Rectal smooth muscle tissue (tissue), 1 donor: ENCODE results near the gene MEIOC.
"Not testable (repeated sequence)": the region's sequence is repeated elsewhere in the genome, so short reads cannot be mapped to it uniquely, and the experiment has no call there.

Experiments used
- H3K27ac ChIP-seq: one replicate; pipeline ENCODE4 v1.7.0; 2013; ENCODE audit warnings: low read depth, low read length, inconsistent platforms
- H3K27me3 ChIP-seq: one replicate; pipeline ENCODE4 v1.7.0; 2013; ENCODE audit warnings: low read length; ENCODE audit not compliant: control insufficient read depth, insufficient read depth
- H3K36me3 ChIP-seq: one replicate; pipeline ENCODE4 v1.7.0; 2013; ENCODE audit warnings: low read length; ENCODE audit not compliant: control insufficient read depth, insufficient read depth
- H3K4me1 ChIP-seq: one replicate; pipeline ENCODE4 v1.7.0; 2013; ENCODE audit warnings: low read length; ENCODE audit not compliant: control insufficient read depth, insufficient read depth
- H3K4me3 ChIP-seq: one replicate; pipeline ENCODE4 v1.7.0; 2013; ENCODE audit warnings: low read length
- H3K9ac ChIP-seq: one replicate; pipeline ENCODE4 v1.7.0; 2013; ENCODE audit warnings: low read length

Gene MEIOC

DNA sequence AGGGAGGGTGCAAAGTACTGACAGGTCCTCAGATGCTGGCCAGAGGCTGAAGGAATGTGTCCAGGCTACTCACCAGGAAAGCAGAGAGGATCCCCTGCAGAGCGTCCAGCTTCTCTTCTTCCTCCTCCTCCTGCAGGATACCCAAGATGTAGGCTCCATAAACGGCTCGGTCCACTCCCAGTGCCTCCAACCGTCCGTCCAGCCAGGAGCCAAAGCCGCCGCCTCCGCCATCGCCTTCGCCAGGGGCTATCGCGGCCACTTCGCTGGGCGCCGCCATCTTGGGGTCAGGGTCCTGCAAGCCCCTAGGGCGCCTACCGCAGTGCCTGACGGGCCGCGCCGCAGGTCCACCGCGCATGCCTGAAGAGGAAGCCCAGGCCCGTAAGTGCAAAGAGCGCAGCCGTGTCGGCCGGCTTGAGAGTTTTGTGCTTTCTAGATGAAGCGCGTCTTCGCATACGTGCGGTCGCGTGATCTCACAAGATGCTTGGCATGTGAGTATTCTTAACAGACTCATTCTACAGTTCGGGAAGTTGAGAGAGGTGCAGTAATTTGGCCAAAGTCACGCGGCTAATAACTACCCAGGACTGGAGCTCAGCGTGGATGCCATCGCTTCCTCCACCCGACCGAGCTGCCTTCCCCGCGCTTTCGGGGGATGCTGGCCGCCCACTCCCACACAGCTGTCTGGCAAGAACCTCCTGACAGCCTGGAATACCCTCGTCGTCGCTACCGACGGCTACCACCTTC is 33.4 kb downstream of the MEIOC start, which contains the start of gene CCDC43:
Gene CCDC43, minus strand, starts transcription at position 300 of the 741 bp plus-strand sequence. Its CDS starts 23 bp downstream, at position 277.
- H3K36me3 ChIP-seq = no peaks in the 10 kb centered on the region
- peak within 1 kb of the TSS; percentile 88 for H3K9ac ChIP-seq
- peaks cover 9% of the 10 kb centered on the region for H3K4me1 ChIP-seq
- peak within 1 kb of the TSS; percentile 93 for H3K4me3 ChIP-seq
- no peaks in the 10 kb centered on the region for H3K27me3 ChIP-seq
- H3K27ac ChIP-seq = peak within 1 kb of the TSS; percentile 88

DNA sequence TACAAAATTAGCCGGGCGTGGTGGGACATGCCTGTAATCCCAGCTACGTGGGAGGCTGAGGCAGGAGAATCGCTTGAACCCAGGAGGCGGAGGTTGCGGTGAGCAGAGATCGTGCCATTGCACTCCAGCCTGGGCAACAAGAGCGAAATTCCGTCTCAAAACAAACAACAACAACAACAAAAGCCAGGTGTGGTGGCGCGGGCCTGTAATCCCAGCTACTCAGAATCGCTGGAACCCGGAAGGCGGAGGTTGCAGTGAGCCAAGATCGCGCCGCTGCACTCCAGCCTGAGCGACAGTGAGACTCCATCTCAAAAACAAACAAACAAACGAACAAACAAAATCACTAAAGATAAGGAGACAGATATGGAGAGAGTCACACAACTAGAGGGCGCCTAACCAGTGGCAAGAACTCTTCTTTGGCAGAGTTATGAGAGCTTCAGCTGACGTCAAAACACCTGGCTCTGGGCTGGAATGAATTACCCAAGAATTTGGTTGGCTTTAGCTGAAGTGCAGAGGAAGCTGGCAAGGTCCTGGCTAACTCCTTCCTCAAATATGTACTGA is 34.6 kb downstream of the MEIOC start:
- H3K9ac ChIP-seq, H3K27ac ChIP-seq, H3K36me3 ChIP-seq, H3K4me3 ChIP-seq, H3K27me3 ChIP-seq, H3K4me1 ChIP-seq: not testable (repeated sequence)

DNA sequence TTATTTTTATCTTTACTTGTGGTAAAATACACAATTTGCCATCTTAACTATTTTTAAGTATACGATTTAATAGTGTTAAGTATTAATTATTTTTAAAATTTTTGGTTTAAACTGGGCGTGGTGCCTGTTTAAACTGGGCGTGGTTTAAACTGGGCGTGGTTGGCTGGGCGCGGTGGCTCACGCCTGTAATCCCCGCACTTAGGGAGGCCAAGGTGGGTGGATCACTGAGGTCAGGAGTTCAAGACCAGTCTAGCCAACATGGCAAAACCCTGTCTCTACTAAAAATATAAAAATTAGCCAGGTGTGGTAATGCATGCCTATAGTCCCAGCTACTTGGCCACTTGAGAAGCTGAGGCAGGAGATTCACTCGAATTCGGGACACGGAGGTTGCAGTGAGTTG is 37.3 kb downstream of the MEIOC start:
- no peak overlapping the region for H3K4me3 ChIP-seq
- H3K36me3 ChIP-seq = no peaks in the 10 kb centered on the region
- H3K4me1 ChIP-seq = peaks cover 7% of the 10 kb centered on the region
- H3K9ac ChIP-seq = no peak overlapping the region
- no peaks in the 10 kb centered on the region for H3K27me3 ChIP-seq
- H3K27ac ChIP-seq = no peak overlapping the region

DNA sequence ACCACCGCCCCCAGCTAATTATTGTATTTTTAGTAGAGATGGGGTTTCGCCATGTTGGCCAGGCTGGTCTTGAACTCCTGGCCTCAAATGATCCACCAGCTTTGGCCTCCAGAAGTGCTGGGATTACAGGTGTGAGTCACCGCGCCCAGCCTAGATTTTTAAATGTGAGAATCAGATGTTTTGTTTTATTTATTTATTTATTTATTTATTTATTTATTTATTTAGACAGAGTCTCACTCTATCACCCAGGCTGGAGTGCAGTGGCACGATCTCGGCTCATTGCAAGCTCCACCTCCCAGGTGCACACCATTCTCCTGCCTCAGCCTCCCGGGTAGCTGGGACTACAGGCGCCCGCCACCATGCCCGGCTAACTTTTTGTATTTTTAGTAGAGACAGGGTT is 44.0 kb downstream of the MEIOC start:
- not testable (repeated sequence) for H3K27me3 ChIP-seq, H3K4me1 ChIP-seq, H3K36me3 ChIP-seq, H3K27ac ChIP-seq, H3K9ac ChIP-seq, H3K4me3 ChIP-seq

DNA sequence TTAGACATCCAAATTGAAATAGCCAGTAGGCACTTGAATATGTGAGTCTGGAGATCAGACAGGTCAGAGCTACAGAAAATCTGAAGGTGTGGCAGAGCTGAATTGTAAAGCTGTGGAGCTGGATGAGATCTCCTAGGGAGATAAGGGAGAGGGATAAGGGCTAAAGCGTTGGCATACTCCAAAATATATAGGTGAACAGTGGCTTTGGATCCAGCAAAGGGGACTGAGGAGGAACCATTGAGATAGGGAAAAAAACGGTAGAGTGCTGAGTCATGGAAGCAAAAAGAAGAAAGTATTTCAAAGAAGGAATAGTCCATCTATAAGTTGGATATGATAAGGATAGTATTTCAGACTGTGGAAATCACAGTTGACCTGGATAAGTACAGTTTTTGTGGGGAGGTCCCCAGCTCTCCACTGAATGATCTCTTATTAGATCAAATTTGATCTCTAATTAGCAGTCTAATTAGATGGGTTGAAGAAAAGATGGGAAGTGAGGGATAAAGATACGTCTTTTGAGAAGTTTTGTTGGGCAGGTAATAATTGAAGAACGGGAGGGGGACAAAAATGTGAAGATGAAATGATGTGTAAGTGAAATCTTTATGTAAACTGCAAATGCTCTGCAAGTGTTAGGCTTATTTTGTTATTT is 51.6 kb downstream of the MEIOC start:
- Histone ChIP-seq H3K4me3 (peak overlapping the region; percentile 98), H3K27me3 (no peaks in the 10 kb centered on the region), H3K9ac (no peak overlapping the region), H3K27ac (peak overlapping the region; percentile 82), H3K36me3 (no peaks in the 10 kb centered on the region), H3K4me1 (peaks cover 10% of the 10 kb centered on the region)

DNA sequence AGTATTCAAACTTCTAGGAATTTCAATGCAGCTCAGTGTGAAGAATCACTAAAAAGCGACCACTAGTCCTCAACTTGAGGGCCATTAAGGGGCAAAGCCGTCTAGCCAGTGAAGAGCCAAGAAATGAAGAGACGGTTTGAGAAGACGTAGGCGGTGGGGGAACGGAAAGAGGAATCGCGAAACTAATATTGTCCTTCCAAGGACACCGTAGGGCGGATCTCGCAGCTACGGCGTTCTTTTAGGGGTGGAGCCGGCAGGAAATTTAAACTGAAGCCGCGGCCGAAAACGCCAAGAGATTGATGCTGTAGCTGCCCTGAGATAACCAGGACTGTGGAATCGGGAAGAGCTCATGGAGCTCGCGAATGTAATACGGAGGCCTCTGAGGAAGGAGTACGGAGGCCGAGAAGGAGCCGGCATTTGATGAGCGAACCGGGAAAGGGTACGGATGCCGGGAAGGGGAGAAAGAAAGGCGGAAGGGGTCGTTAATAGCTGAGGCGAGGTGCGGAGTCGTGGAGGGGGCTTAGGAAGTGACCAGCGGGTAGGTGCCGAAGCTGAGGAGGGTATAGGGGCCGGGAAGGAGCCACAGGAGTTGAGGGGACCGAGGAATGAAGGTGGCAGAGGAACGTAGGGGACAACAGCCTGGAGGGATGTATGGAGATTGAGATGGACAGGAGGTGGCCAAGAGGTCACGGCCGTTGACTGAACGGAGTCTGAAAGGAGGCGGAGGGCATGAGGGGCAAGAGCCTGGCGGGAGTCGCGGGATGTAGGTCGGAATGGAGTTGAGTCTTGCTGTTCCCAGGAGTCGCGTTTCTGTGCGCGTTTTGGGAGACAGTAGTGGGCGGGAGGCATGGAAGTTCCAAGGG is 52.4 kb downstream of the MEIOC start, which contains the start of gene DBF4B:
Gene DBF4B, plus strand, starts transcription at position 265 of the 863 bp plus-strand sequence. Its CDS starts 156 bp downstream, at position 421.
- peak within 1 kb of the TSS; percentile 98 for H3K4me3 ChIP-seq
- peak within 1 kb of the TSS; percentile 82 for H3K27ac ChIP-seq
- peaks cover 10% of the 10 kb centered on the region for H3K4me1 ChIP-seq
- peak within 1 kb of the TSS; percentile 59 for H3K9ac ChIP-seq
- no peaks in the 10 kb centered on the region for H3K36me3 ChIP-seq
- H3K27me3 ChIP-seq = no peaks in the 10 kb centered on the region

DNA sequence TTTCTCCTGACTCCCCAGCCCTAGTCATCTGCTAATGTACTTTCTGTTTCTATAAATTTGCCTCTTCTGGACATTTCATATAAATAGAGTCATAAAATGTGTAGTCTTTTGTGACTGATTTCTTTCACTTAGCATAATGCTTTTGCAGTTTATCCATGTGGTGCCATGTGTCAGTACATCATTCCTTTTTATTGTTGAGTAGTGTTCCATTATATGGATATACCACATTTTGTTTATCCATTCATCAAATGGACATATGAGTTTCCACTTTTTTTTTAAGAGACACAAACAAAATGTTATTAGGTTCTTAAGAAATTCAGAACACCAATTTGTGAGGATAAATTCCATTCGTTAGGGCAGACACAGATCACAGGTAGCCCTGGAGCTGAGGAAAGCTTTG is 63.2 kb downstream of the MEIOC start:
- Histone ChIP-seq H3K4me1 (no peaks in the 10 kb centered on the region), H3K27me3 (no peaks in the 10 kb centered on the region), H3K9ac (no peak overlapping the region), H3K27ac (no peak overlapping the region), H3K4me3 (no peak overlapping the region), H3K36me3 (no peaks in the 10 kb centered on the region)

DNA sequence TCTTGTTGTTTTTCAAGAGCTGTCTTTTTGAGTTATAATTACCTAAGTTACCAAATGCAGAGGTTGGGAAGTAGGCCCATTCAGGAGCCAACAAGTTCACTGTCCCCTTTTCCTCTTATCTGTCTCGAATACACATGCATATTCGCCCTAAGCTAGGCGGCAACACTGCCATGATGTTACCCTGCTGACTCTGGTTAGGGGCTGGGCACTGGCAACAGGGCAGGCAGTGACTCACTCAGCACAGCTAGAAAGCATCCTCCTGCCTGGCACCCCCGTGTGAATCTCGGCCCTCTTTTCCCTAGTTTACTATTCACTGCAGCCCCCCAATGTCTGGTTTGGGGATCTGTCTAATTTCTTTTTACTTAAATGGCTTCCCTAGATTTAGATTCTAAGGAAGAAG is 66.0 kb downstream of the MEIOC start:
- H3K27me3 ChIP-seq = no peaks in the 10 kb centered on the region
- H3K4me1 ChIP-seq = no peaks in the 10 kb centered on the region
- H3K9ac ChIP-seq = no peak overlapping the region
- H3K4me3 ChIP-seq = no peak overlapping the region
- H3K36me3 ChIP-seq = no peaks in the 10 kb centered on the region
- no peak overlapping the region for H3K27ac ChIP-seq
